HepG2 (cell line): ENCODE results near the gene TTC1.
"Not testable (repeated sequence)": the region's sequence is repeated elsewhere in the genome, so short reads cannot be mapped to it uniquely, and the experiment has no call there.

Experiments used
- ESRRA ChIP-seq: sonication (generic); formaldehyde crosslinking; IDR thresholded peaks from 2 replicates; pipeline ENCODE4 v1.5.1; 2020; ENCODE audit warnings: mild to moderate bottlenecking, low read depth, missing genetic modification reagents
- HNRNPH1 ChIP-seq: fragments of 200-400 bp; formaldehyde crosslinking; optimal IDR thresholded peaks from 2 replicates; pipeline ENCODE3; 2017; ENCODE audit warnings: mild to moderate bottlenecking, low read depth, low read length
- HNRNPLL ChIP-seq: fragments of 200-400 bp; formaldehyde crosslinking; IDR thresholded peaks from 2 replicates; pipeline ENCODE4 v1.6.1; 2017; ENCODE audit warnings: mild to moderate bottlenecking, low read depth, low read length; ENCODE audit not compliant: poor library complexity, severe bottlenecking
- MTA1 ChIP-seq: sonication (generic); formaldehyde crosslinking; IDR thresholded peaks from 2 replicates; pipeline ENCODE4 v1.4.0; 2020; ENCODE audit warnings: missing genetic modification reagents, mild to moderate bottlenecking, borderline replicate concordance
- PBX3 ChIP-seq: sonication (generic); formaldehyde crosslinking; IDR thresholded peaks from 2 replicates; pipeline ENCODE4 v1.8.1; 2023; ENCODE audit warnings: missing genetic modification reagents, inconsistent platforms, borderline replicate concordance
- POLR2A ChIP-seq, 2 experiments: IDR thresholded peaks; 2 replicates each; pipeline ENCODE4 v1.6.1; 2011; ENCODE audit warnings: low read depth in 2 of 2, low read length in 2 of 2, mild to moderate bottlenecking in 1 of 2, moderate library complexity in 1 of 2; ENCODE audit not compliant: insufficient read depth in 1 of 2
- ZNF296 ChIP-seq: sonication (generic); formaldehyde crosslinking; conservative IDR thresholded peaks from 2 replicates; pipeline ENCODE4 v1.5.0; 2020; ENCODE audit warnings: mild to moderate bottlenecking, missing genetic modification reagents
- ZNF512 ChIP-seq: sonication (generic); formaldehyde crosslinking; IDR thresholded peaks from 2 replicates; pipeline ENCODE4 v1.4.0; 2020; ENCODE audit warnings: mild to moderate bottlenecking, missing genetic modification reagents
- ZNF792 ChIP-seq: IDR thresholded peaks from 2 replicates; pipeline ENCODE4 v1.6.1; 2016

GRCh38 chr5:159965838-159966128 is 43.2 kb upstream of the TTC1 start:
- not testable (repeated sequence) for TF ChIP-seq MTA1 (CRISPR knock-in tag); PBX3 (CRISPR knock-in tag); POLR2A (IDR thresholded peaks at IDR 0.05; ENCODE audit: insufficient read depth in 1 of 2, low read depth in 2 of 2, low read length in 2 of 2); HNRNPH1; ZNF296 (CRISPR knock-in tag); ZNF792 (CRISPR knock-in tag); ZNF512; ESRRA (CRISPR knock-in tag); HNRNPLL
